ENCODE data around the gene TESK1. TPM values are rescaled to one million over a fixed set of nuclear protein-coding genes. Genes with fewer than 3 reads are reported as not detected.
"Not testable (repeated sequence)": the region's sequence is repeated elsewhere in the genome, so short reads cannot be mapped to it uniquely, and the experiment has no call there.

The TESK1 gene
- total and polyA plus RNA-seq, 2 experiments from 2014 or later, result 14.1 to 21.6 TPM

DNA sequence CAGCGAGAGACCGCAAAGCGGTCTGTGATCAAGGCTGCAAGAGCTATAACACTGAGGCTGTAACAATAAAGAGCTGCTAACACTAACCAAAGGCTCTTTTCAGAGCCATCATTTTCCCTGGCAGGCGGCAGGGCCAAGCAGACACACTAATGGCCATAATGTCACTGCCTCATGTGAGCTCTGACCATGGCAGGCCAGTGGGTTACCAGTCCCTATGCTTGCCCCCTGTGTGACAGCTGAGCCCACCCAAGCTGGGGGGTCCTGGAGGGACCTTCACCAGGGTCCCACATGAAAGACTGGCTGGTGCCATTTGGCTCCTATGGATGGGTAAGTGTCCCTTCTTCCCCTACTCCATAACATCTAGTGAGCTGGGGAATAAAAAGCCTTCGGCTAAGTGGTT lies 29.6 kb upstream of the TESK1 start:
- no peaks in the 10 kb centered on the region for H3K79me2 ChIP-seq (ENCODE audit: insufficient read depth)
- TF ChIP-seq EZH2 (IDR thresholded peaks at IDR 0.05; ENCODE audit: insufficient read depth, poor library complexity, severe bottlenecking) (no peak), EZH2phosphoT487 (IDR thresholded peaks at IDR 0.05; ENCODE audit: insufficient read depth, low read depth) (no peak)

DNA sequence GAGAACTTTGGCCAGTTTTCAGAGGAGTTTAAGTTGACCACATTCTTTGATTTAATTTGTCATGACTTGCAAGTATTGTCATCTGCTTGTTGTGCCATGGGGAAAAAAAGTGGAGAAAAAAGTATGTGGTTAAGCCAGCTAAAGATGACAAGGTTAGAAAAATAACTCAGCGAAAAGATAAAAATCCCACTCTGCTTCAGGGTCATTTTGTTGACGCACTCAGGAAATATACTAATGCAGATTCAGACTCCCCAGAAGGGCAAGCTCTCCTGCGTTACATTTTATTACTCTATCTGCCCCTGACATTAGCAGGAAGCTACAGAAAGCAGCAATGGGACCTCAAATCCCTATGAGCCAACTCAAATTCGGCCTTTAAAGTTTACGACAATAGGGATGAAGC lies 27.6 kb upstream of the TESK1 start:
- Histone ChIP-seq H4K20me1 (ENCODE audit: insufficient read depth) (no peaks in the 10 kb centered on the region), H3K4me3 (no peak overlapping the region), H2AFZ (no peak overlapping the region), H3K27me3 (replicated peaks; ENCODE audit: insufficient read depth) (no peaks in the 10 kb centered on the region), H3K36me3 (ENCODE audit: low read depth) (no peaks in the 10 kb centered on the region), H3K9ac (no peak overlapping the region), H3F3A (ENCODE audit: insufficient read depth) (no peaks in the 10 kb centered on the region), H3K4me2 (ENCODE audit: unreplicated experiment) (no peak overlapping the region), H3K9me3 (ENCODE audit: low read depth) (no peaks in the 10 kb centered on the region), H3K4me1 (ENCODE audit: insufficient read depth) (no peaks in the 10 kb centered on the region), H3K27ac (no peak overlapping the region), H3K9me2 (ENCODE audit: insufficient read depth) (no peaks in the 10 kb centered on the region), H3K79me2 (ENCODE audit: insufficient read depth) (no peaks in the 10 kb centered on the region)
- WGBS, 2 experiments (ENCODE audit: low coverage in 1 of 2, low lambda C conversion rate in 2 of 2, missing lambda C conversion rate in 2 of 2), result 77 to 78% methylated on average over 5 of the region's 5 CpGs
- no peak for DNase-seq
- TF ChIP-seq EZH2 (IDR thresholded peaks at IDR 0.05; ENCODE audit: insufficient read depth, poor library complexity, severe bottlenecking) (no peak), EZH2phosphoT487 (IDR thresholded peaks at IDR 0.05; ENCODE audit: insufficient read depth, low read depth) (no peak)
- in situ Hi-C loops (cut with MboI), result no loop called here

More for the DNA sequence above, 29.6 kb upstream of the TESK1 start:
- DNase-seq, result no peak
- Histone ChIP-seq H3K4me1 (ENCODE audit: insufficient read depth) (no peaks in the 10 kb centered on the region), H3K9me2 (ENCODE audit: insufficient read depth) (no peaks in the 10 kb centered on the region), H2AFZ (no peak overlapping the region), H3K9me3 (ENCODE audit: low read depth) (no peaks in the 10 kb centered on the region), H3K9ac (no peak overlapping the region), H3K36me3 (ENCODE audit: low read depth) (no peaks in the 10 kb centered on the region), H3K27ac (no peak overlapping the region), H3F3A (ENCODE audit: insufficient read depth) (no peaks in the 10 kb centered on the region), H4K20me1 (ENCODE audit: insufficient read depth) (no peaks in the 10 kb centered on the region), H3K4me2 (ENCODE audit: unreplicated experiment) (no peak overlapping the region), H3K4me3 (no peak overlapping the region), H3K27me3 (replicated peaks; ENCODE audit: insufficient read depth) (no peaks in the 10 kb centered on the region)
- WGBS, 2 experiments (ENCODE audit: low coverage in 1 of 2, low lambda C conversion rate in 2 of 2, missing lambda C conversion rate in 2 of 2), result 90 to 95% methylated on average over 5 of the region's 5 CpGs
- in situ Hi-C loops (cut with MboI), result no loop called here

DNA sequence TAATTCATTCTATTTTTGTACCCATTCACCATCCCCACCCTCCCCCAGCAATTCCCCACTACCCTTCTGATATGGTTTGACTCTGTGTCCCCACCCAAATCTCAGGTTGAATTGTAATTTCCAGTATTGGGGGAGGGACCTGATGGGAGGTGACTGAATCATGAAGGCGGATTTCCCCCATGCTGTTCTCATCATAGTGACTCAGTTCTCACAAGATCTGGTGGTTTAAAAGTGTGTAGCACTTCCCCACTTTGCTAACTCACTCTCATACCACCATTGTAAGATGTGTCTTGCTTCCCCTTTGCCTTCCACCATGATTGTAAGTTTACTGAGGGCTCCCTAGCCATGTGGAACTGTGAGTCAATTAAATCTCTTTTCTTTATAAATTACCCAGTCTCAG lies 25.9 kb upstream of the TESK1 start:
- no peak overlapping the region for H3K27ac ChIP-seq
- no peaks in the 10 kb centered on the region for H3K79me2 ChIP-seq (ENCODE audit: insufficient read depth)
- H4K20me1 ChIP-seq (ENCODE audit: insufficient read depth), result no peaks in the 10 kb centered on the region
- H3K9me3 ChIP-seq (ENCODE audit: low read depth), result no peaks in the 10 kb centered on the region
- no peaks in the 10 kb centered on the region for H3K9me2 ChIP-seq (ENCODE audit: insufficient read depth)
- no peak overlapping the region for H2AFZ ChIP-seq
- no peak overlapping the region for H3K4me2 ChIP-seq (ENCODE audit: unreplicated experiment)
- H3K9ac ChIP-seq, result no peak overlapping the region
- in situ Hi-C loops (cut with MboI), result no loop called here
- TF ChIP-seq EZH2 (IDR thresholded peaks at IDR 0.05; ENCODE audit: insufficient read depth, poor library complexity, severe bottlenecking) (no peak), EZH2phosphoT487 (IDR thresholded peaks at IDR 0.05; ENCODE audit: insufficient read depth, low read depth) (no peak)
- DNase-seq, result no peak
- WGBS, 2 experiments (ENCODE audit: low coverage in 1 of 2, low lambda C conversion rate in 2 of 2, missing lambda C conversion rate in 2 of 2), result 73 to 89% methylated on average over 1 of the region's 1 CpG
- no peaks in the 10 kb centered on the region for H3K4me1 ChIP-seq (ENCODE audit: insufficient read depth)
- H3K36me3 ChIP-seq (ENCODE audit: low read depth), result no peaks in the 10 kb centered on the region
- H3K4me3 ChIP-seq, result no peak overlapping the region
- H3K27me3 ChIP-seq (replicated peaks; ENCODE audit: insufficient read depth), result no peaks in the 10 kb centered on the region
- no peaks in the 10 kb centered on the region for H3F3A ChIP-seq (ENCODE audit: insufficient read depth)

- H3K36me3 ChIP-seq (ENCODE audit: low read depth); DNase-seq; H3K4me1 ChIP-seq (ENCODE audit: insufficient read depth); H3K9ac ChIP-seq; H3K9me3 ChIP-seq (ENCODE audit: low read depth); H2AFZ ChIP-seq; H3K9me2 ChIP-seq (ENCODE audit: insufficient read depth); H3K79me2 ChIP-seq (ENCODE audit: insufficient read depth); H3K4me3 ChIP-seq; H3K4me2 ChIP-seq (ENCODE audit: unreplicated experiment); H3K27me3 ChIP-seq (replicated peaks; ENCODE audit: insufficient read depth); in situ Hi-C loops (cut with MboI); H3K27ac ChIP-seq; H3F3A ChIP-seq (ENCODE audit: insufficient read depth); H4K20me1 ChIP-seq (ENCODE audit: insufficient read depth): not testable (repeated sequence)
- WGBS, 2 experiments (ENCODE audit: low coverage in 1 of 2, low lambda C conversion rate in 2 of 2, missing lambda C conversion rate in 2 of 2), result 34 to 56% methylated on average over 1 of the region's 1 CpG
Measured at GRCh38 chr9:35579659-35580227, 25.3 kb upstream of the TESK1 start.

DNA sequence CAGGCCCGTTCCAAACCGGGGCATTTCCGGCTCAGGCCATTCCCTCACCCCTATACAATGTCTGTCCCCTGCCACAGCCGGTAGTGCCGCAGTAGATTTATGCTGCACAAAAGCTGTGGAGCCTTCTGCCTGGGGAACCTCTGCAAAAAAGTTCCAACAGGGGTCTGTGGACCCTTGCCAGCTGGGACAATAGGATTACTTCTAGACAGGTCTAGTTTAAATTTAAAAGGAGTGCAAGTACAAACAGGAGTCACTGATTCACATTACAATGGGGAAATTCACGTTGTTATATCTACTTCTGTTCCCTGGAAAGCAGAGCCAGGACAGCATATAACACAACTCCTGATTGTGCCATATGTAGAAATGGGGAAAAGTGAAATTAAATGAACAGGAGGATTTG lies 21.5 kb upstream of the TESK1 start:
- H3K27ac ChIP-seq; H3K4me3 ChIP-seq; H3K4me1 ChIP-seq (ENCODE audit: insufficient read depth); H3F3A ChIP-seq (ENCODE audit: insufficient read depth); H3K36me3 ChIP-seq (ENCODE audit: low read depth); H2AFZ ChIP-seq; H3K4me2 ChIP-seq (ENCODE audit: unreplicated experiment); H4K20me1 ChIP-seq (ENCODE audit: insufficient read depth); DNase-seq; H3K27me3 ChIP-seq (replicated peaks; ENCODE audit: insufficient read depth); in situ Hi-C loops (cut with MboI); H3K79me2 ChIP-seq (ENCODE audit: insufficient read depth); H3K9ac ChIP-seq; H3K9me2 ChIP-seq (ENCODE audit: insufficient read depth); H3K9me3 ChIP-seq (ENCODE audit: low read depth): not testable (repeated sequence)
- 52 to 59% methylated on average over 6 of the region's 6 CpGs for WGBS, 2 experiments (ENCODE audit: low coverage in 1 of 2, low lambda C conversion rate in 2 of 2, missing lambda C conversion rate in 2 of 2)

DNA sequence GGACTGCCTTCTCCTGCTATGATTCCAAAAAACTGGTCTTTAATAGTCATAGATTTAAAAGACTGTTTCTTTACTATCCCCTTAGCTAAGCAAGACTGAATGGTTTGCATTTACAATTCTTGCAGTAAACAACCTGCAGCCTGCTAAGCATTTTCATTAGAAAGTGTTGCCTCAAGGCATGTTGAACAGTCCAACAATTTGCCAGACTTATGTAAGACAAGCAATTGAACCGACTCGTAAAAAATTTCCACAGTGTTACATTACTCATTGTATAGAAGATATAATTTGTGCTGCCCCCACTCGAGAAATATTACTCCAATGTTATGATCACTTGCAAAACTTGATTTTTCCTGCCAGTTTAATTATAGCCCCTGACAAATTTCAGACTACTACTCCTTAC lies 20.4 kb upstream of the TESK1 start:
- H3K27me3 ChIP-seq (replicated peaks; ENCODE audit: insufficient read depth); H2AFZ ChIP-seq; H3K9ac ChIP-seq; H3K9me3 ChIP-seq (ENCODE audit: low read depth); H3K4me2 ChIP-seq (ENCODE audit: unreplicated experiment); H3K36me3 ChIP-seq (ENCODE audit: low read depth); H3K27ac ChIP-seq; in situ Hi-C loops (cut with MboI); H3F3A ChIP-seq (ENCODE audit: insufficient read depth); H3K79me2 ChIP-seq (ENCODE audit: insufficient read depth); H3K4me3 ChIP-seq; H3K4me1 ChIP-seq (ENCODE audit: insufficient read depth); DNase-seq; H4K20me1 ChIP-seq (ENCODE audit: insufficient read depth); H3K9me2 ChIP-seq (ENCODE audit: insufficient read depth): not testable (repeated sequence)
- 76% methylated on average over 3 of the region's 3 CpGs for WGBS, 2 experiments (ENCODE audit: low coverage in 1 of 2, low lambda C conversion rate in 2 of 2, missing lambda C conversion rate in 2 of 2)

GRCh38 chr9:35588506-35588905 lies 16.6 kb upstream of the TESK1 start:
- H2AFZ ChIP-seq; H3K4me2 ChIP-seq (ENCODE audit: unreplicated experiment); H3K9me3 ChIP-seq (ENCODE audit: low read depth); H3F3A ChIP-seq (ENCODE audit: insufficient read depth); H3K9ac ChIP-seq; H3K4me1 ChIP-seq (ENCODE audit: insufficient read depth); H3K27me3 ChIP-seq (replicated peaks; ENCODE audit: insufficient read depth); H3K4me3 ChIP-seq; H3K79me2 ChIP-seq (ENCODE audit: insufficient read depth); H3K9me2 ChIP-seq (ENCODE audit: insufficient read depth); DNase-seq; H3K27ac ChIP-seq; H4K20me1 ChIP-seq (ENCODE audit: insufficient read depth); H3K36me3 ChIP-seq (ENCODE audit: low read depth); in situ Hi-C loops (cut with MboI): not testable (repeated sequence)
- 82 to 92% methylated on average over 5 of the region's 5 CpGs for WGBS, 2 experiments (ENCODE audit: low coverage in 1 of 2, low lambda C conversion rate in 2 of 2, missing lambda C conversion rate in 2 of 2)

Data from GM23248 (cell line).